Measurements from ENCODE around the gene DGKQ.

DGKQ gene

GRCh38 chr4:958696-959337, 14.6 kb downstream of the DGKQ start:
- H3K9ac ChIP-seq (ENCODE audit: low read length), result no peak overlapping the region
- no peaks in the 10 kb centered on the region for H3K4me1 ChIP-seq (ENCODE audit: control insufficient read depth, low read depth, low read length)
- H3K36me3 ChIP-seq (ENCODE audit: control insufficient read depth, low read depth, low read length), result no peaks in the 10 kb centered on the region
- H3K9me3 ChIP-seq (ENCODE audit: control insufficient read depth, low read depth, low read length), result no peaks in the 10 kb centered on the region
- H3K27ac ChIP-seq (ENCODE audit: low read length), result no peak overlapping the region
- H3K4me3 ChIP-seq (ENCODE audit: low read length), result no peak overlapping the region
- no peaks in the 10 kb centered on the region for H3K27me3 ChIP-seq (ENCODE audit: control insufficient read depth, insufficient read depth, low read length)

- no peaks in the 10 kb centered on the region for H3K36me3 ChIP-seq (ENCODE audit: control insufficient read depth, low read depth, low read length)
- no peak overlapping the region for H3K4me3 ChIP-seq (ENCODE audit: low read length)
- no peaks in the 10 kb centered on the region for H3K27me3 ChIP-seq (ENCODE audit: control insufficient read depth, insufficient read depth, low read length)
- H3K27ac ChIP-seq (ENCODE audit: low read length), result no peak overlapping the region
- H3K9ac ChIP-seq (ENCODE audit: low read length), result no peak overlapping the region
- H3K4me1 ChIP-seq (ENCODE audit: control insufficient read depth, low read depth, low read length), result no peaks in the 10 kb centered on the region
- H3K9me3 ChIP-seq (ENCODE audit: control insufficient read depth, low read depth, low read length), result no peaks in the 10 kb centered on the region
Measured at GRCh38 chr4:958314-958665, 15.1 kb downstream of the DGKQ start.

GRCh38 chr4:957581-958313, 15.6 kb downstream of the DGKQ start:
- Histone ChIP-seq H3K27ac (ENCODE audit: low read length) (no peak overlapping the region), H3K36me3 (ENCODE audit: control insufficient read depth, low read depth, low read length) (no peaks in the 10 kb centered on the region), H3K4me1 (ENCODE audit: control insufficient read depth, low read depth, low read length) (no peaks in the 10 kb centered on the region), H3K9me3 (ENCODE audit: control insufficient read depth, low read depth, low read length) (no peaks in the 10 kb centered on the region), H3K9ac (ENCODE audit: low read length) (no peak overlapping the region), H3K4me3 (ENCODE audit: low read length) (no peak overlapping the region), H3K27me3 (ENCODE audit: control insufficient read depth, insufficient read depth, low read length) (no peaks in the 10 kb centered on the region)

- H3K27me3 ChIP-seq (ENCODE audit: control insufficient read depth, insufficient read depth, low read length), result no peaks in the 10 kb centered on the region
- H3K4me3 ChIP-seq (ENCODE audit: low read length), result no peak overlapping the region
- H3K27ac ChIP-seq (ENCODE audit: low read length), result no peak overlapping the region
- no peak overlapping the region for H3K9ac ChIP-seq (ENCODE audit: low read length)
- H3K9me3 ChIP-seq (ENCODE audit: control insufficient read depth, low read depth, low read length), result no peaks in the 10 kb centered on the region
- no peaks in the 10 kb centered on the region for H3K36me3 ChIP-seq (ENCODE audit: control insufficient read depth, low read depth, low read length)
- H3K4me1 ChIP-seq (ENCODE audit: control insufficient read depth, low read depth, low read length), result no peaks in the 10 kb centered on the region
Measured at GRCh38 chr4:957231-957580, 16.2 kb downstream of the DGKQ start.

GRCh38 chr4:956531-957230, 16.7 kb downstream of the DGKQ start:
- Histone ChIP-seq H3K4me1 (ENCODE audit: control insufficient read depth, low read depth, low read length) (no peaks in the 10 kb centered on the region), H3K27ac (ENCODE audit: low read length) (no peak overlapping the region), H3K9ac (ENCODE audit: low read length) (no peak overlapping the region), H3K27me3 (ENCODE audit: control insufficient read depth, insufficient read depth, low read length) (no peaks in the 10 kb centered on the region), H3K9me3 (ENCODE audit: control insufficient read depth, low read depth, low read length) (no peaks in the 10 kb centered on the region), H3K36me3 (ENCODE audit: control insufficient read depth, low read depth, low read length) (no peaks in the 10 kb centered on the region), H3K4me3 (ENCODE audit: low read length) (no peak overlapping the region)

GRCh38 chr4:955931-956381, 17.4 kb downstream of the DGKQ start:
- Histone ChIP-seq H3K4me1 (ENCODE audit: control insufficient read depth, low read depth, low read length) (no peaks in the 10 kb centered on the region), H3K27ac (ENCODE audit: low read length) (no peak overlapping the region), H3K9me3 (ENCODE audit: control insufficient read depth, low read depth, low read length) (no peaks in the 10 kb centered on the region), H3K27me3 (ENCODE audit: control insufficient read depth, insufficient read depth, low read length) (no peaks in the 10 kb centered on the region), H3K4me3 (ENCODE audit: low read length) (no peak overlapping the region), H3K36me3 (ENCODE audit: control insufficient read depth, low read depth, low read length) (no peaks in the 10 kb centered on the region), H3K9ac (ENCODE audit: low read length) (no peak overlapping the region)

- H3K4me3 ChIP-seq (ENCODE audit: low read length), result no peak overlapping the region
- H3K27ac ChIP-seq (ENCODE audit: low read length), result no peak overlapping the region
- no peak overlapping the region for H3K9ac ChIP-seq (ENCODE audit: low read length)
- H3K36me3 ChIP-seq (ENCODE audit: control insufficient read depth, low read depth, low read length), result no peaks in the 10 kb centered on the region
- no peaks in the 10 kb centered on the region for H3K4me1 ChIP-seq (ENCODE audit: control insufficient read depth, low read depth, low read length)
- H3K9me3 ChIP-seq (ENCODE audit: control insufficient read depth, low read depth, low read length), result no peaks in the 10 kb centered on the region
- no peaks in the 10 kb centered on the region for H3K27me3 ChIP-seq (ENCODE audit: control insufficient read depth, insufficient read depth, low read length)
Measured at GRCh38 chr4:955161-955921, 18.0 kb downstream of the DGKQ start.

GRCh38 chr4:954211-955020, 19.0 kb downstream of the DGKQ start:
- H3K36me3 ChIP-seq (ENCODE audit: control insufficient read depth, low read depth, low read length), result no peaks in the 10 kb centered on the region
- H3K4me1 ChIP-seq (ENCODE audit: control insufficient read depth, low read depth, low read length), result no peaks in the 10 kb centered on the region
- no peaks in the 10 kb centered on the region for H3K9me3 ChIP-seq (ENCODE audit: control insufficient read depth, low read depth, low read length)
- no peak overlapping the region for H3K9ac ChIP-seq (ENCODE audit: low read length)
- H3K4me3 ChIP-seq (ENCODE audit: low read length), result no peak overlapping the region
- H3K27me3 ChIP-seq (ENCODE audit: control insufficient read depth, insufficient read depth, low read length), result no peaks in the 10 kb centered on the region
- no peak overlapping the region for H3K27ac ChIP-seq (ENCODE audit: low read length)

GRCh38 chr4:953574-953915, 19.8 kb downstream of the DGKQ start:
- no peak overlapping the region for H3K9ac ChIP-seq (ENCODE audit: low read length)
- H3K4me1 ChIP-seq (ENCODE audit: control insufficient read depth, low read depth, low read length), result no peaks in the 10 kb centered on the region
- H3K27me3 ChIP-seq (ENCODE audit: control insufficient read depth, insufficient read depth, low read length), result no peaks in the 10 kb centered on the region
- no peaks in the 10 kb centered on the region for H3K36me3 ChIP-seq (ENCODE audit: control insufficient read depth, low read depth, low read length)
- no peak overlapping the region for H3K4me3 ChIP-seq (ENCODE audit: low read length)
- no peaks in the 10 kb centered on the region for H3K9me3 ChIP-seq (ENCODE audit: control insufficient read depth, low read depth, low read length)
- H3K27ac ChIP-seq (ENCODE audit: low read length), result no peak overlapping the region

GRCh38 chr4:952881-953573, 20.3 kb downstream of the DGKQ start:
- Histone ChIP-seq H3K36me3 (ENCODE audit: control insufficient read depth, low read depth, low read length) (no peaks in the 10 kb centered on the region), H3K9ac (ENCODE audit: low read length) (no peak overlapping the region), H3K9me3 (ENCODE audit: control insufficient read depth, low read depth, low read length) (no peaks in the 10 kb centered on the region), H3K27ac (ENCODE audit: low read length) (no peak overlapping the region), H3K4me1 (ENCODE audit: control insufficient read depth, low read depth, low read length) (no peaks in the 10 kb centered on the region), H3K4me3 (ENCODE audit: low read length) (no peak overlapping the region), H3K27me3 (ENCODE audit: control insufficient read depth, insufficient read depth, low read length) (no peaks in the 10 kb centered on the region)
